Measurements from ENCODE around the gene DOCK9.

The DOCK9 gene

GRCh38 chr13:98921786-98922185, 56.1 kb downstream of the DOCK9 start:
- no peak overlapping the region for H3K4me3 ChIP-seq (ENCODE audit: low read length)
- no peak for DNase-seq (ENCODE audit: low read depth)
- TF ChIP-seq CTCF (conservative IDR thresholded peaks at IDR 0.05; ENCODE audit: low read depth, low read length): no peak

GRCh38 chr13:98921015-98921580, 56.8 kb downstream of the DOCK9 start:
- no peak for DNase-seq (ENCODE audit: low read depth)
- H3K4me3 ChIP-seq (ENCODE audit: low read length): no peak overlapping the region
- no peak for TF ChIP-seq CTCF (conservative IDR thresholded peaks at IDR 0.05; ENCODE audit: low read depth, low read length)

GRCh38 chr13:98919566-98919965, 58.3 kb downstream of the DOCK9 start:
- H3K4me3 ChIP-seq (ENCODE audit: low read length): no peak overlapping the region
- no peak for TF ChIP-seq CTCF (conservative IDR thresholded peaks at IDR 0.05; ENCODE audit: low read depth, low read length)
- DNase-seq (ENCODE audit: low read depth): no peak

- TF ChIP-seq CTCF (conservative IDR thresholded peaks at IDR 0.05; ENCODE audit: low read depth, low read length): no peak
- no peak for DNase-seq (ENCODE audit: low read depth)
- H3K4me3 ChIP-seq (ENCODE audit: low read length): no peak overlapping the region
Observed at GRCh38 chr13:98918771-98919170, 59.1 kb downstream of the DOCK9 start.

GRCh38 chr13:98917116-98917515, 60.7 kb downstream of the DOCK9 start:
- H3K4me3 ChIP-seq (ENCODE audit: low read length): no peak overlapping the region
- no peak for TF ChIP-seq CTCF (conservative IDR thresholded peaks at IDR 0.05; ENCODE audit: low read depth, low read length)
- DNase-seq (ENCODE audit: low read depth): no peak

- TF ChIP-seq CTCF (conservative IDR thresholded peaks at IDR 0.05; ENCODE audit: low read depth, low read length): no peak
- no peak for DNase-seq (ENCODE audit: low read depth)
- H3K4me3 ChIP-seq (ENCODE audit: low read length): no peak overlapping the region
Observed at GRCh38 chr13:98916403-98916802, 61.5 kb downstream of the DOCK9 start.

GRCh38 chr13:98915981-98916380, 61.9 kb downstream of the DOCK9 start:
- H3K4me3 ChIP-seq (ENCODE audit: low read length): no peak overlapping the region
- no peak for TF ChIP-seq CTCF (conservative IDR thresholded peaks at IDR 0.05; ENCODE audit: low read depth, low read length)
- DNase-seq (ENCODE audit: low read depth): no peak
